Stomach (tissue), 9 donors: ENCODE results near the gene STEAP2. TPM values are rescaled to one million over a fixed set of nuclear protein-coding genes. Genes with fewer than 3 reads are reported as not detected.

Experiments used
- DNase-seq, 2 donors: peaks; one replicate each; pipeline versions ENCODE4 v3.0.0 to v3.0.0-alpha.2; 2013 to 2019
- H3K27ac ChIP-seq, 5 donors: fragments of 200-600 bp in 4 of 5; sonication (generic) in 4 of 5; one replicate each; pipeline ENCODE4 v1.5.1; 2013 to 2019; ENCODE audit warnings: mild to moderate bottlenecking in 1 of 5, moderate library complexity in 1 of 5
- H3K27me3 ChIP-seq, 3 donors: fragments of 200-600 bp; sonication (generic); one replicate each; pipeline ENCODE4 v1.5.1; 2017 to 2019; ENCODE audit warnings: mixed run types in 1 of 3
- H3K36me3 ChIP-seq, 4 donors: fragments of 200-600 bp; sonication (generic); 1 replicate in 3 of 4; 2 replicates in 1 of 4; pipeline ENCODE4 v1.5.1; 2016 to 2019
- H3K4me1 ChIP-seq, 4 donors: fragments of 200-600 bp; sonication (generic); one replicate each; pipeline ENCODE4 v1.5.1; 2016 to 2019
- H3K4me3 ChIP-seq, 4 donors: fragments of 200-600 bp; sonication (generic) in 3 of 4; one replicate each; pipeline ENCODE4 v1.5.1; 2016 to 2019; ENCODE audit warnings: mild to moderate bottlenecking in 1 of 4
- H3K9me3 ChIP-seq, 4 donors: fragments of 200-600 bp; sonication (generic); one replicate each; pipeline ENCODE4 v1.5.1; 2016 to 2019
- EP300 ChIP-seq: sonication (generic); formaldehyde crosslinking; IDR thresholded peaks from one replicate; pipeline ENCODE4 v1.6.1; 2017; ENCODE audit warnings: antibody characterized with exemption
- POLR2A ChIP-seq, 4 donors: fragments of 450-650 bp; IDR thresholded peaks; one replicate each; pipeline ENCODE4 v1.6.1; 2016; ENCODE audit warnings: antibody characterized with exemption in 4 of 4, control low read depth in 2 of 4, mild to moderate bottlenecking in 1 of 4, moderate library complexity in 1 of 4
- POLR2AphosphoS5 ChIP-seq, 3 donors: sonication (generic); formaldehyde crosslinking; IDR thresholded peaks; one replicate each; pipeline ENCODE4 v1.6.1; 2016; ENCODE audit warnings: antibody characterized with exemption in 3 of 3
- WGBS, 5 donors: extraction: QIAGEN DNeasy Blood & Tissue Kit in 3 of 5; methylation state at CpG; one replicate each; pipeline versions ENCODE4 v1.1.5 to v1.1.7; 2013 to 2018; 5-methylcytosine and 5-hydroxymethylcytosine counted together
- intact Hi-C: fragments of 100-400 bp; cut with DNase I; formaldehyde crosslinking; loops from one replicate; pipeline ENCODE4 v1.15.1; 2023; ENCODE audit warnings: low total_unique reads
- polyA plus RNA-seq, 3 donors: library from polyadenylated mRNA; stranded (reverse); fragments of 200-250 nt; gene quantifications; one replicate each; pipeline ENCODE4 v1.2.3, GENCODE V29; 2013
- total RNA-seq, 5 donors: library from RNA; depleted of rRNA; stranded (reverse); fragments of >200 nt; gene quantifications; one replicate each; pipeline versions ENCODE4 v1.1.0 to v1.2.3, GENCODE V29; 2014 to 2016
- TF ChIP-seq, protein P1 (sequence below), 7 experiments: fragments of 450-650 bp in 4 of 7; fragments of 200-600 bp in 3 of 7; sonication (generic) in 3 of 7; IDR thresholded peaks; one replicate each; pipeline ENCODE4 v1.5.1; 2016 to 2019; ENCODE audit warnings: antibody characterized with exemption in 7 of 7, control low read depth in 2 of 7, mild to moderate bottlenecking in 1 of 7
- donor health status: healthy with polysubstance abuse.
- donor health status: Bipolar disorder and iron deficiency.
- donor health status: healthy.

STEAP2 gene
- total and polyA plus RNA-seq, 8 donors = 0.92 to 52.7 (median 8.9) TPM

DNA sequence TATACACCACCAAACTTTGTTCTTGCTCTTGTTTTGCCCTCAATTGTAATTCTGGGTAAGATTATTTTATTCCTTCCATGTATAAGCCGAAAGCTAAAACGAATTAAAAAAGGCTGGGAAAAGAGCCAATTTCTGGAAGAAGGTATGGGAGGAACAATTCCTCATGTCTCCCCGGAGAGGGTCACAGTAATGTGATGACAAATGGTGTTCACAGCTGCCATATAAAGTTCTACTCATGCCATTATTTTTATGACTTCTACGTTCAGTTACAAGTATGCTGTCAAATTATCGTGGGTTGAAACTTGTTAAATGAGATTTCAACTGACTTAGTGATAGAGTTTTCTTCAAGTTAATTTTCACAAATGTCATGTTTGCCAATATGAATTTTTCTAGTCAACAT is 20.9 kb downstream of the STEAP2 start:
- TF ChIP-seq POLR2A (IDR thresholded peaks at IDR 0.05) = no peak
- TF ChIP-seq EP300 = no peak
- no peak for TF ChIP-seq POLR2AphosphoS5 (IDR thresholded peaks at IDR 0.05)
- TF ChIP-seq, protein P1, sequence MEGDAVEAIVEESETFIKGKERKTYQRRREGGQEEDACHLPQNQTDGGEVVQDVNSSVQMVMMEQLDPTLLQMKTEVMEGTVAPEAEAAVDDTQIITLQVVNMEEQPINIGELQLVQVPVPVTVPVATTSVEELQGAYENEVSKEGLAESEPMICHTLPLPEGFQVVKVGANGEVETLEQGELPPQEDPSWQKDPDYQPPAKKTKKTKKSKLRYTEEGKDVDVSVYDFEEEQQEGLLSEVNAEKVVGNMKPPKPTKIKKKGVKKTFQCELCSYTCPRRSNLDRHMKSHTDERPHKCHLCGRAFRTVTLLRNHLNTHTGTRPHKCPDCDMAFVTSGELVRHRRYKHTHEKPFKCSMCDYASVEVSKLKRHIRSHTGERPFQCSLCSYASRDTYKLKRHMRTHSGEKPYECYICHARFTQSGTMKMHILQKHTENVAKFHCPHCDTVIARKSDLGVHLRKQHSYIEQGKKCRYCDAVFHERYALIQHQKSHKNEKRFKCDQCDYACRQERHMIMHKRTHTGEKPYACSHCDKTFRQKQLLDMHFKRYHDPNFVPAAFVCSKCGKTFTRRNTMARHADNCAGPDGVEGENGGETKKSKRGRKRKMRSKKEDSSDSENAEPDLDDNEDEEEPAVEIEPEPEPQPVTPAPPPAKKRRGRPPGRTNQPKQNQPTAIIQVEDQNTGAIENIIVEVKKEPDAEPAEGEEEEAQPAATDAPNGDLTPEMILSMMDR (IDR thresholded peaks at IDR 0.05) = no peak
- intact Hi-C loops = no loop called here
- Histone ChIP-seq H3K4me1 (peaks cover 0 to 25% (median 13%) of the 10 kb centered on the region in 4 donors), H3K27ac (no peak overlapping the region), H3K4me3 (no peak overlapping the region), H3K27me3 (no peaks in the 10 kb centered on the region), H3K36me3 (no peaks in the 10 kb centered on the region), H3K9me3 (no peaks in the 10 kb centered on the region)
- DNase-seq = no peak
- WGBS, 5 donors = 56 to 71% (median 58%) methylated on average over 5 of the region's 5 CpGs

DNA sequence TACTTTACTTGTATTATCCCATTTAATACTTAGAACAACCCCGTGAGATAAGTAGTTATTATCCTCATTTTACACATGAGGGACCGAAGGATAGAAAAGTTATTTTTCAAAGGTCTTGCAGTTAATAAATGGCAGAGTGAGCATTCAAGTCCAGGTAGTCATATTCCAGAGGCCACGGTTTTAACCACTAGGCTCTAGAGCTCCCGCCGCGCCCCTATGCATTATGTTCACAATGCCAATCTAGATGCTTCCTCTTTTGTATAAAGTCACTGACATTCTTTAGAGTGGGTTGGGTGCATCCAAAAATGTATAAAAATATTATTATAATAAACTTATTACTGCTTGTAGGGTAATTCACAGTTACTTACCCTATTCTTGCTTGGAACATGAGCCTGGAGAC is 22.0 kb downstream of the STEAP2 start:
- Histone ChIP-seq H3K4me3 (no peak overlapping the region), H3K36me3 (no peaks in the 10 kb centered on the region), H3K4me1 (peaks cover 0 to 24% (median 11%) of the 10 kb centered on the region in 4 donors), H3K27me3 (no peaks in the 10 kb centered on the region), H3K9me3 (no peaks in the 10 kb centered on the region), H3K27ac (no peak overlapping the region)
- DNase-seq = no peak
- intact Hi-C loops = no loop called here
- TF ChIP-seq, protein P1 (IDR thresholded peaks at IDR 0.05) = no peak
- TF ChIP-seq POLR2AphosphoS5 (IDR thresholded peaks at IDR 0.05) (no peak), EP300 (no peak), POLR2A (IDR thresholded peaks at IDR 0.05) (no peak)
- 89 to 95% (median 92%) methylated on average over 6 of the region's 6 CpGs for WGBS, 5 donors

DNA sequence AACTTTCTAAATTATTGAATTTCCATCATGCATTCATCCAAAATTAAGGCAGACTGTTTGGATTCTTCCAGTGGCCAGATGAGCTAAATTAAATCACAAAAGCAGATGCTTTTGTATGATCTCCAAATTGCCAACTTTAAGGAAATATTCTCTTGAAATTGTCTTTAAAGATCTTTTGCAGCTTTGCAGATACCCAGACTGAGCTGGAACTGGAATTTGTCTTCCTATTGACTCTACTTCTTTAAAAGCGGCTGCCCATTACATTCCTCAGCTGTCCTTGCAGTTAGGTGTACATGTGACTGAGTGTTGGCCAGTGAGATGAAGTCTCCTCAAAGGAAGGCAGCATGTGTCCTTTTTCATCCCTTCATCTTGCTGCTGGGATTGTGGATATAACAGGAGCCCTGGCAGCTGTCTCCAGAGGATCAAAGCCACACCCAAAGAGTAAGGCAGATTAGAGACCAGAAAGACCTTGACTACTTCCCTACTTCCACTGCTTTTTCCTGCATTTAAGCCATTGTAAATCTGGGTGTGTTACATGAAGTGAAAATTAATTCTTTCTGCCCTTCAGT is 25.3 kb downstream of the STEAP2 start:
- Histone ChIP-seq H3K36me3 (no peaks in the 10 kb centered on the region), H3K9me3 (no peaks in the 10 kb centered on the region), H3K4me1 (peaks cover 0 to 15% (median 8%) of the 10 kb centered on the region in 4 donors), H3K27me3 (no peaks in the 10 kb centered on the region), H3K27ac (no peak overlapping the region), H3K4me3 (no peak overlapping the region)
- WGBS, 5 donors = 88 to 97% (median 93%) methylated on average over 1 of the region's 1 CpG
- intact Hi-C loops = no loop called here
- no peak for DNase-seq
- TF ChIP-seq, protein P1 (IDR thresholded peaks at IDR 0.05) = no peak
- TF ChIP-seq POLR2A (IDR thresholded peaks at IDR 0.05) = no peak
- TF ChIP-seq EP300 = no peak
- TF ChIP-seq POLR2AphosphoS5 (IDR thresholded peaks at IDR 0.05) = no peak

DNA sequence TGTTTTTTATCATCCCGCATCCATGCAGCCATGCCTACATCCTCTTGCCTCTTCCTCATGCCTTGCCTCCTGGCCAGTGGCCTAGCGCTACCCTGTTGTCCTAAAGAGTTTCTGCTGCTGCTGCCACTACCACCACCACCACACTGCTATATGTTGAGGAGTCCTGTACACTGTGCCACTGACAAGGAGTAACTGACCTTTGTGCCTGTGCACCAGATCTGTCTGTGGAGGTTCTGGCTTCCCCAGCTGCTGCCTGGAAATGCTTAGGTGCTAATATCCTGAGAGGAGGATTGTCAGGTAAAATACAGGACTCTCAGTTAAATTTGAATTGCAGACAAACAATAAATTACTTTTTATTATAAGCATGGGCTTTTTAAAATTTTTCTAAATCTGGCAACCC is 26.5 kb downstream of the STEAP2 start:
- WGBS, 5 donors = 95 to 100% (median 97%) methylated on average over 2 of the region's 2 CpGs
- H3K9me3 ChIP-seq = no peaks in the 10 kb centered on the region
- no peak overlapping the region for H3K27ac ChIP-seq
- no peak overlapping the region for H3K4me3 ChIP-seq
- no peaks in the 10 kb centered on the region for H3K27me3 ChIP-seq
- H3K4me1 ChIP-seq = peaks cover 0 to 7% (median 1%) of the 10 kb centered on the region in 4 donors
- H3K36me3 ChIP-seq = no peaks in the 10 kb centered on the region
- TF ChIP-seq EP300 (no peak), POLR2AphosphoS5 (IDR thresholded peaks at IDR 0.05) (no peak), POLR2A (IDR thresholded peaks at IDR 0.05) (no peak)
- TF ChIP-seq, protein P1 (IDR thresholded peaks at IDR 0.05) = no peak
- intact Hi-C loops = no loop called here
- no peak for DNase-seq
